SK-N-SH (cell line): ENCODE data around the gene CCDC69. TPM values are rescaled to one million over a fixed set of nuclear protein-coding genes. Genes with fewer than 3 reads are reported as not detected.

Experiments used
- CTCF ChIA-PET: fragments of 300-600, 350-600 bp; formaldehyde crosslinking; extraction: SDS; loops from one replicate; lab custom pipeline; 2021; lab: Yijun Ruan, JAX
- POLR2A ChIA-PET: fragments of 350-600 bp; sonication (Branson Sonifier 250); formaldehyde crosslinking; extraction: SDS; loops from one replicate; lab custom pipeline; 2020; ENCODE audit warnings: antibody characterized with exemption, inconsistent platforms; lab: Yijun Ruan, JAX
- DNase-seq: peaks from one replicate; pipeline ENCODE4 v3.0.0; 2012
- H2AFZ ChIP-seq: fragments of 200-600 bp; sonication (generic); 2 replicates; pipeline ENCODE4 v1.8.1; 2016; ENCODE audit warnings: antibody characterized with exemption, mild to moderate bottlenecking, low read depth
- H3F3A ChIP-seq: fragments of 200-600 bp; sonication (generic); replicated peaks from 2 replicates; pipeline ENCODE3; 2016; ENCODE audit warnings: antibody characterized with exemption, mild to moderate bottlenecking; ENCODE audit not compliant: insufficient read depth
- H3K27ac ChIP-seq, 2 experiments: fragments of 200-500 bp in 1 of 2; fragments of 200-600 bp in 1 of 2; sonication (Bioruptor generic) in 1 of 2; sonication (generic), shearing (Covaris generic) in 1 of 2; 2 replicates each; pipeline versions ENCODE4 v1.5.1 to v1.6.1; 2014 to 2016; ENCODE audit warnings: low read depth in 2 of 2, inconsistent platforms in 1 of 2, low read length in 1 of 2, mild to moderate bottlenecking in 1 of 2, mixed read lengths in 1 of 2
- H3K27me3 ChIP-seq: fragments of 200-600 bp; sonication (generic), shearing (Covaris generic); 2 replicates; pipeline ENCODE4 v1.6.1; 2016; ENCODE audit warnings: mixed run types; ENCODE audit not compliant: insufficient read depth
- H3K36me3 ChIP-seq, 2 experiments: fragments of 200-500 bp in 1 of 2; fragments of 200-600 bp in 1 of 2; sonication (Bioruptor generic) in 1 of 2; sonication (generic) in 1 of 2; replicated peaks in 1 of 2; 2 replicates each; pipeline versions ENCODE3 to v1.5.1; 2014 to 2016; ENCODE audit warnings: low read length in 1 of 2, mild to moderate bottlenecking in 1 of 2; ENCODE audit not compliant: insufficient read depth in 2 of 2, control insufficient read depth in 1 of 2
- H3K4me1 ChIP-seq, 2 experiments: fragments of 200-500 bp in 1 of 2; fragments of 200-600 bp in 1 of 2; sonication (Bioruptor generic) in 1 of 2; sonication (generic), shearing (Covaris generic) in 1 of 2; 2 replicates each; pipeline versions ENCODE4 v1.5.1 to v1.6.1; 2014 to 2016; ENCODE audit warnings: low read depth in 1 of 2, low read length in 1 of 2, mixed run types in 1 of 2; ENCODE audit not compliant: insufficient read depth in 2 of 2, control insufficient read depth in 1 of 2
- H3K4me2 ChIP-seq: fragments of 200-600 bp; sonication (generic), shearing (Covaris generic); 2 replicates; pipeline ENCODE4 v1.6.1; 2017; ENCODE audit warnings: mixed run types
- H3K4me3 ChIP-seq, 2 experiments: fragments of 200-500 bp in 1 of 2; fragments of 200-600 bp in 1 of 2; sonication (Bioruptor generic) in 1 of 2; sonication (generic), shearing (Covaris generic) in 1 of 2; 2 replicates each; pipeline versions ENCODE4 v1.5.1 to v1.8.1; 2014 to 2016; ENCODE audit warnings: low read depth in 2 of 2, inconsistent platforms in 1 of 2, low read length in 1 of 2, mild to moderate bottlenecking in 1 of 2, mixed read lengths in 1 of 2, moderate library complexity in 1 of 2
- H3K79me2 ChIP-seq: fragments of 200-600 bp; sonication (generic); 2 replicates; pipeline ENCODE4 v1.8.1; 2017; ENCODE audit warnings: mild to moderate bottlenecking; ENCODE audit not compliant: insufficient read depth
- H3K9ac ChIP-seq: fragments of 200-600 bp; sonication (generic); 2 replicates; pipeline ENCODE4 v1.6.1; 2017; ENCODE audit warnings: mixed run types
- H3K9me2 ChIP-seq: fragments of 200-600 bp; sonication (generic); 2 replicates; pipeline ENCODE4 v1.6.1; 2017; ENCODE audit warnings: mixed run types
- H3K9me3 ChIP-seq: fragments of 200-600 bp; sonication (generic); 2 replicates; pipeline ENCODE4 v1.6.1; 2017; ENCODE audit warnings: mixed run types, mild to moderate bottlenecking, moderate library complexity
- H4K20me1 ChIP-seq: fragments of 200-600 bp; sonication (generic); 2 replicates; pipeline ENCODE4 v1.6.1; 2017; ENCODE audit warnings: mild to moderate bottlenecking, mixed run types; ENCODE audit not compliant: insufficient read depth
- CHD2 ChIP-seq: fragments of 150-350 bp; IDR thresholded peaks from 2 replicates; pipeline ENCODE4 v1.6.1; 2018; ENCODE audit warnings: low read length; ENCODE audit not compliant: partially characterized antibody
- EP300 ChIP-seq, 2 experiments: IDR thresholded peaks; 2 replicates each; pipeline versions ENCODE4 v1.4.0 to v1.6.1; 2012; ENCODE audit warnings: borderline replicate concordance in 1 of 2, low read depth in 1 of 2, low read length in 1 of 2
- EZH2phosphoT487 ChIP-seq: fragments of 200-600 bp; sonication (generic); IDR thresholded peaks from 2 replicates; pipeline ENCODE4 v1.6.1; 2017; ENCODE audit warnings: low read depth, mixed run types, mild to moderate bottlenecking, antibody characterized with exemption, moderate library complexity, borderline replicate concordance
- FOSL2 ChIP-seq: IDR thresholded peaks from 2 replicates; pipeline ENCODE4 v1.4.0; 2012; ENCODE audit warnings: low read depth, mild to moderate bottlenecking, moderate library complexity, borderline replicate concordance
- FOXJ3 ChIP-seq: sonication (generic); formaldehyde crosslinking; IDR thresholded peaks from 2 replicates; pipeline ENCODE4 v1.5.1; 2020; ENCODE audit warnings: mild to moderate bottlenecking, missing genetic modification reagents
- GABPA ChIP-seq: IDR thresholded peaks from 2 replicates; pipeline ENCODE4 v1.4.0; 2012; ENCODE audit warnings: low read depth, mild to moderate bottlenecking
- MEF2A ChIP-seq: IDR thresholded peaks from 2 replicates; pipeline ENCODE4 v1.4.0; 2012; ENCODE audit warnings: low read depth, borderline replicate concordance
- MXI1 ChIP-seq: IDR thresholded peaks from 2 replicates; pipeline ENCODE4 v1.6.1; 2012; ENCODE audit warnings: mild to moderate bottlenecking, low read depth, low read length, improper control_type of control experiment
- POLR2AphosphoS5 ChIP-seq: IDR thresholded peaks from 2 replicates; pipeline ENCODE4 v1.6.1; 2012; ENCODE audit warnings: low read depth, low read length
- RFX5 ChIP-seq: IDR thresholded peaks from 2 replicates; pipeline ENCODE4 v1.6.1; 2012; ENCODE audit warnings: mild to moderate bottlenecking, improper control_type of control experiment, low read length
- RXRA ChIP-seq: IDR thresholded peaks from 2 replicates; pipeline ENCODE4 v1.4.0; 2012; ENCODE audit warnings: low read depth, mild to moderate bottlenecking, borderline replicate concordance
- SIN3A ChIP-seq: IDR thresholded peaks from 2 replicates; pipeline ENCODE4 v1.6.1; 2012; ENCODE audit warnings: low read depth, mild to moderate bottlenecking, low read length, moderate library complexity, borderline replicate concordance
- SMC3 ChIP-seq: IDR thresholded peaks from 2 replicates; pipeline ENCODE4 v1.6.1; 2012; ENCODE audit warnings: low read depth, low read length, improper control_type of control experiment
- TCF12 ChIP-seq: IDR thresholded peaks from 2 replicates; pipeline ENCODE4 v1.4.0; 2012
- WGBS: methylation state at CpG from one replicate; pipeline ENCODE4 v1.1.6; 2017; ENCODE audit warnings: low lambda C conversion rate; 5-methylcytosine and 5-hydroxymethylcytosine counted together
- polyA plus RNA-seq, 3 experiments: library from polyadenylated mRNA; depleted of rRNA; stranded (reverse); fragments of >200 nt; gene quantifications; 2 replicates each; pipeline ENCODE4 v1.2.3, GENCODE V29; 2012
- TF ChIP-seq, protein P1 (sequence below): fragments of 150-350 bp; IDR thresholded peaks from 2 replicates; pipeline ENCODE4 v1.6.1; 2017; ENCODE audit warnings: antibody characterized with exemption, low read length, low read depth, borderline replicate concordance
- TF ChIP-seq, protein P2 (sequence below): IDR thresholded peaks from 2 replicates; pipeline ENCODE4 v1.6.1; 2012; ENCODE audit warnings: mild to moderate bottlenecking, low read depth, low read length, moderate library complexity
- TF ChIP-seq, protein P3 (sequence below): fragments of 150-350 bp; IDR thresholded peaks from 2 replicates; pipeline ENCODE4 v1.6.1; 2016; ENCODE audit warnings: mild to moderate bottlenecking, low read depth, low read length
- TF ChIP-seq, protein P4 (sequence below): fragments of 200-600 bp; sonication (generic); IDR thresholded peaks from 2 replicates; pipeline ENCODE4 v1.6.1; 2017; ENCODE audit warnings: antibody characterized with exemption, mild to moderate bottlenecking, moderate library complexity
- TF ChIP-seq, protein P5 (sequence below): IDR thresholded peaks from 2 replicates; pipeline ENCODE4 v1.4.0; 2012; ENCODE audit warnings: low read depth, borderline replicate concordance

The CCDC69 gene
- polyA plus RNA-seq, 1 of the 3 experiments (the other 2 are of a cell fraction): 0.38 TPM

DNA sequence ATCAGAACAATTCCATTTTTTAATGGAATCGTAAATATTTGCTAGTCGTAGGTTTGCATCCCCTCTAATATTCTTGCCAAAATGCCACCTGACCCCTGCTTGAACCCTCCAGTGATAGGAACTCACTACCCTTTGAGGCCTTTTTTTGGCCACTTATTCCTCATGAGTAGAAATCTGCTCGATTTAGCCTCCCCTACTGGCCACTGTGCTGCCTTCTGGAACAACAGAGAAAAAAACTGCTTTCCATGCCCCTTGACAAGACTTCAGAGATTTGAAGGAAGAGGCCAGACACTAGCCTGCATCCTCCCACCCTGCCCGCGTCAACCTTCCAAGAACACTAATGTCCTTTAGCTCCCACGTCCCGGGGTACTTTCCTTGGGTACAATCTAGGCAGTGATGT, 4.1 kb downstream of the CCDC69 start:
- Histone ChIP-seq H3K9me3 (no peaks in the 10 kb centered on the region), H2AFZ (no peak overlapping the region)
- POLR2A ChIA-PET: no interaction called here

DNA sequence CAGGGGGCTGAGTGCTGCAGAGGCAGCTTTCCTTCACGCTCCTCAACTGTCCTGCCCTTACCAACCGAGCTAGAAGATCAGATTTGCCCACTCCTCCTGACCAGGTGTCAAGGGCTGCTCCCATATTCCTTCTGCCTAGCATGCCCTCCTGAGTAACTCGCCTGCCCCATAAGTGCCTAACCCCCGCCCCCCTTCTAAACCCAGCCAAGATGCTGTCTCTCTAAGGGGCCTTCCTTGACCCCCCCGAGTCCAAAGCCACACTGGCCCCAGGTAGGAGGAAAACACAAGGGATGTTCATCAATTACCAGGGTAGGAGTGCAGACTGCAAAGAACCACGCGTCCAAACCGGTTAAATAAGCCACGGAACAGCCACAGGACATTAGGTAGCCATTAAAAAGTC, 4.8 kb downstream of the CCDC69 start:
- Histone ChIP-seq H3K27ac (no peak overlapping the region), H3K4me2 (no peak overlapping the region), H3K4me3 (no peak overlapping the region), H4K20me1 (no peaks in the 10 kb centered on the region), H3K9me3 (no peaks in the 10 kb centered on the region), H3K4me1 (no peaks in the 10 kb centered on the region; a peak in 1 of 4 replicates), H3K79me2 (no peaks in the 10 kb centered on the region), H2AFZ (no peak overlapping the region), H3K36me3 (no peaks in the 10 kb centered on the region), H3F3A (no peaks in the 10 kb centered on the region), H3K9ac (no peak overlapping the region), H3K27me3 (no peaks in the 10 kb centered on the region; the same call in 1 of the 2 replicates), H3K9me2 (no peaks in the 10 kb centered on the region)
- ChIA-PET POLR2A (no interaction called here), CTCF (no interaction called here)
- 66% methylated on average over 7 of the region's 9 CpGs for WGBS
- DNase-seq: no peak
- TF ChIP-seq, protein P1, sequence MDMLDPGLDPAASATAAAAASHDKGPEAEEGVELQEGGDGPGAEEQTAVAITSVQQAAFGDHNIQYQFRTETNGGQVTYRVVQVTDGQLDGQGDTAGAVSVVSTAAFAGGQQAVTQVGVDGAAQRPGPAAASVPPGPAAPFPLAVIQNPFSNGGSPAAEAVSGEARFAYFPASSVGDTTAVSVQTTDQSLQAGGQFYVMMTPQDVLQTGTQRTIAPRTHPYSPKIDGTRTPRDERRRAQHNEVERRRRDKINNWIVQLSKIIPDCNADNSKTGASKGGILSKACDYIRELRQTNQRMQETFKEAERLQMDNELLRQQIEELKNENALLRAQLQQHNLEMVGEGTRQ: no peak
- TF ChIP-seq MEF2A (no peak), FOXJ3 (CRISPR knock-in tag) (no peak), SMC3 (no peak), RXRA (no peak), SIN3A (no peak), EP300 (IDR thresholded peaks at IDR 0.05; ENCODE audit: borderline replicate concordance in 1 of 2, low read depth in 1 of 2, low read length in 1 of 2) (no peak), CHD2 (no peak), EZH2phosphoT487 (no peak)
- TF ChIP-seq, protein P2, sequence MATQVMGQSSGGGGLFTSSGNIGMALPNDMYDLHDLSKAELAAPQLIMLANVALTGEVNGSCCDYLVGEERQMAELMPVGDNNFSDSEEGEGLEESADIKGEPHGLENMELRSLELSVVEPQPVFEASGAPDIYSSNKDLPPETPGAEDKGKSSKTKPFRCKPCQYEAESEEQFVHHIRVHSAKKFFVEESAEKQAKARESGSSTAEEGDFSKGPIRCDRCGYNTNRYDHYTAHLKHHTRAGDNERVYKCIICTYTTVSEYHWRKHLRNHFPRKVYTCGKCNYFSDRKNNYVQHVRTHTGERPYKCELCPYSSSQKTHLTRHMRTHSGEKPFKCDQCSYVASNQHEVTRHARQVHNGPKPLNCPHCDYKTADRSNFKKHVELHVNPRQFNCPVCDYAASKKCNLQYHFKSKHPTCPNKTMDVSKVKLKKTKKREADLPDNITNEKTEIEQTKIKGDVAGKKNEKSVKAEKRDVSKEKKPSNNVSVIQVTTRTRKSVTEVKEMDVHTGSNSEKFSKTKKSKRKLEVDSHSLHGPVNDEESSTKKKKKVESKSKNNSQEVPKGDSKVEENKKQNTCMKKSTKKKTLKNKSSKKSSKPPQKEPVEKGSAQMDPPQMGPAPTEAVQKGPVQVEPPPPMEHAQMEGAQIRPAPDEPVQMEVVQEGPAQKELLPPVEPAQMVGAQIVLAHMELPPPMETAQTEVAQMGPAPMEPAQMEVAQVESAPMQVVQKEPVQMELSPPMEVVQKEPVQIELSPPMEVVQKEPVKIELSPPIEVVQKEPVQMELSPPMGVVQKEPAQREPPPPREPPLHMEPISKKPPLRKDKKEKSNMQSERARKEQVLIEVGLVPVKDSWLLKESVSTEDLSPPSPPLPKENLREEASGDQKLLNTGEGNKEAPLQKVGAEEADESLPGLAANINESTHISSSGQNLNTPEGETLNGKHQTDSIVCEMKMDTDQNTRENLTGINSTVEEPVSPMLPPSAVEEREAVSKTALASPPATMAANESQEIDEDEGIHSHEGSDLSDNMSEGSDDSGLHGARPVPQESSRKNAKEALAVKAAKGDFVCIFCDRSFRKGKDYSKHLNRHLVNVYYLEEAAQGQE: no peak

More for the DNA sequence above, 4.1 kb downstream of the CCDC69 start:
- H3K9ac ChIP-seq: no peak overlapping the region
- no peak overlapping the region for H3K4me3 ChIP-seq
- no peaks in the 10 kb centered on the region for H3K36me3 ChIP-seq
- H3F3A ChIP-seq: no peaks in the 10 kb centered on the region
- no peaks in the 10 kb centered on the region for H3K79me2 ChIP-seq
- no peaks in the 10 kb centered on the region; the same call in 1 of the 2 replicates for H3K27me3 ChIP-seq
- WGBS: 78% methylated on average over 7 of the region's 7 CpGs
- H3K4me2 ChIP-seq: no peak overlapping the region
- no peaks in the 10 kb centered on the region; a peak in 1 of 4 replicates for H3K4me1 ChIP-seq
- CTCF ChIA-PET: interaction anchor here (1.2 kb wide), 1 partner anchor 19 kb away, joined by 5 read pairs; no protein-coding TSS in a partner anchor
- DNase-seq: no peak
- no peak for TF ChIP-seq RFX5
- TF ChIP-seq, protein P3, sequence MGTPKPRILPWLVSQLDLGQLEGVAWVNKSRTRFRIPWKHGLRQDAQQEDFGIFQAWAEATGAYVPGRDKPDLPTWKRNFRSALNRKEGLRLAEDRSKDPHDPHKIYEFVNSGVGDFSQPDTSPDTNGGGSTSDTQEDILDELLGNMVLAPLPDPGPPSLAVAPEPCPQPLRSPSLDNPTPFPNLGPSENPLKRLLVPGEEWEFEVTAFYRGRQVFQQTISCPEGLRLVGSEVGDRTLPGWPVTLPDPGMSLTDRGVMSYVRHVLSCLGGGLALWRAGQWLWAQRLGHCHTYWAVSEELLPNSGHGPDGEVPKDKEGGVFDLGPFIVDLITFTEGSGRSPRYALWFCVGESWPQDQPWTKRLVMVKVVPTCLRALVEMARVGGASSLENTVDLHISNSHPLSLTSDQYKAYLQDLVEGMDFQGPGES: no peak
- no peak for TF ChIP-seq SIN3A
- TF ChIP-seq EP300 (IDR thresholded peaks at IDR 0.05; ENCODE audit: borderline replicate concordance in 1 of 2, low read depth in 1 of 2, low read length in 1 of 2): no peak
- no peak for TF ChIP-seq MEF2A
- no peak for TF ChIP-seq MXI1
- no peak for TF ChIP-seq GABPA
- no peak for TF ChIP-seq TCF12
- TF ChIP-seq, protein P4, sequence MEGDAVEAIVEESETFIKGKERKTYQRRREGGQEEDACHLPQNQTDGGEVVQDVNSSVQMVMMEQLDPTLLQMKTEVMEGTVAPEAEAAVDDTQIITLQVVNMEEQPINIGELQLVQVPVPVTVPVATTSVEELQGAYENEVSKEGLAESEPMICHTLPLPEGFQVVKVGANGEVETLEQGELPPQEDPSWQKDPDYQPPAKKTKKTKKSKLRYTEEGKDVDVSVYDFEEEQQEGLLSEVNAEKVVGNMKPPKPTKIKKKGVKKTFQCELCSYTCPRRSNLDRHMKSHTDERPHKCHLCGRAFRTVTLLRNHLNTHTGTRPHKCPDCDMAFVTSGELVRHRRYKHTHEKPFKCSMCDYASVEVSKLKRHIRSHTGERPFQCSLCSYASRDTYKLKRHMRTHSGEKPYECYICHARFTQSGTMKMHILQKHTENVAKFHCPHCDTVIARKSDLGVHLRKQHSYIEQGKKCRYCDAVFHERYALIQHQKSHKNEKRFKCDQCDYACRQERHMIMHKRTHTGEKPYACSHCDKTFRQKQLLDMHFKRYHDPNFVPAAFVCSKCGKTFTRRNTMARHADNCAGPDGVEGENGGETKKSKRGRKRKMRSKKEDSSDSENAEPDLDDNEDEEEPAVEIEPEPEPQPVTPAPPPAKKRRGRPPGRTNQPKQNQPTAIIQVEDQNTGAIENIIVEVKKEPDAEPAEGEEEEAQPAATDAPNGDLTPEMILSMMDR: no peak
- TF ChIP-seq, protein P5, sequence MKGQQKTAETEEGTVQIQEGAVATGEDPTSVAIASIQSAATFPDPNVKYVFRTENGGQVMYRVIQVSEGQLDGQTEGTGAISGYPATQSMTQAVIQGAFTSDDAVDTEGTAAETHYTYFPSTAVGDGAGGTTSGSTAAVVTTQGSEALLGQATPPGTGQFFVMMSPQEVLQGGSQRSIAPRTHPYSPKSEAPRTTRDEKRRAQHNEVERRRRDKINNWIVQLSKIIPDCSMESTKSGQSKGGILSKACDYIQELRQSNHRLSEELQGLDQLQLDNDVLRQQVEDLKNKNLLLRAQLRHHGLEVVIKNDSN: no peak
- TF ChIP-seq FOSL2: no peak
- TF ChIP-seq POLR2AphosphoS5: no peak
- no peak overlapping the region for H3K27ac ChIP-seq
- no peaks in the 10 kb centered on the region for H3K9me2 ChIP-seq
- no peaks in the 10 kb centered on the region for H4K20me1 ChIP-seq
